ENCODE measurements around the gene CAMTA1. TPM values are rescaled to one million over a fixed set of nuclear protein-coding genes. Genes with fewer than 3 reads are reported as not detected.

Gene CAMTA1
- total and polyA plus RNA-seq, 9 of the 15 experiments (the other 6 are each of a cell fraction or from before 2014, with no cell fraction given): 43.9 to 161 (median 65.9) TPM

GRCh38 chr1:7552402-7552801 is 767.1 kb downstream of the CAMTA1 start:
- H3K27me3 ChIP-seq (ENCODE audit: control insufficient read depth in 2 of 2, insufficient read depth in 2 of 2, low read length in 2 of 2): peaks cover 5 to 26% of the 10 kb centered on the region in 2 experiments; a peak in 3 of 5 replicates
- 2% methylated on average over 9 of the region's 9 CpGs for WGBS (ENCODE audit: insufficient coverage, low coverage, missing lambda C conversion rate)
- H3K4me2 ChIP-seq (ENCODE audit: insufficient read depth, low read length): no peak overlapping the region
- ChIA-PET POLR2A (interaction anchor here (0.6 kb wide), 1 partner anchor 205 kb away, joined by 3 read pairs; no protein-coding TSS in a partner anchor), CTCF (ENCODE audit: low intra/inter-chr PET ratio) (no interaction called here)
- 0 out of 4 replicates have a peak overlapping the region, but pooled peaks of 1 of the 2 experiments have one; percentile 9 for H3K9ac ChIP-seq (ENCODE audit: insufficient read depth in 1 of 2, low read depth in 2 of 2, low read length in 2 of 2)
- no TSS peak for BruUV-seq (replicated peaks)
- H2AFZ ChIP-seq (ENCODE audit: low read depth, low read length): no peak overlapping the region
- TF ChIP-seq RNF219 (CRISPR knock-in tag; IDR thresholded peaks at IDR 0.05): no peak
- TF ChIP-seq HOXB6 (CRISPR knock-in tag; IDR thresholded peaks at IDR 0.05; ENCODE audit: borderline replicate concordance): no peak
- no peak for TF ChIP-seq ZBTB9 (CRISPR knock-in tag; IDR thresholded peaks at IDR 0.05)
- no peak for TF ChIP-seq MTA1 (IDR thresholded peaks at IDR 0.05; ENCODE audit: borderline replicate concordance)
- TF ChIP-seq PHTF2 (CRISPR knock-in tag; IDR thresholded peaks at IDR 0.05): no peak
- no peak for TF ChIP-seq SMAD2 (IDR thresholded peaks at IDR 0.05; ENCODE audit: low read depth, low read length)
- no peak for TF ChIP-seq ZNF354B (CRISPR knock-in tag; IDR thresholded peaks at IDR 0.05)
- no peak for TF ChIP-seq ELF4 (CRISPR knock-in tag; IDR thresholded peaks at IDR 0.05)
- no peak for TF ChIP-seq CC2D1A (IDR thresholded peaks at IDR 0.05)
- TF ChIP-seq FOS (IDR thresholded peaks at IDR 0.05; ENCODE audit: extremely low read depth, insufficient read length): no peak
- TF ChIP-seq PRPF4 (IDR thresholded peaks at IDR 0.05; ENCODE audit: insufficient read depth, low read depth, low read length, poor library complexity, severe bottlenecking): no peak
- in situ Hi-C loops (cut with MboI): no loop called here
- no peak overlapping the region for H3K4me3 ChIP-seq
- H3K79me2 ChIP-seq (ENCODE audit: control insufficient read depth, insufficient read depth, low read length): no peaks in the 10 kb centered on the region
- peaks cover 17% of the 10 kb centered on the region; the same call in 1 of the 2 replicates for H4K20me1 ChIP-seq (replicated peaks; ENCODE audit: control insufficient read depth, insufficient read depth, low read length)
- H3K4me1 ChIP-seq (replicated peaks in 1 of 2; ENCODE audit: control insufficient read depth in 2 of 2, insufficient read depth in 2 of 2, low read length in 2 of 2): no peaks in the 10 kb centered on the region
- intact Hi-C loops (cut with micrococcal nuclease): no loop called here
- DNase-seq (ENCODE audit: extremely low read depth in 1 of 4, low spot score in 3 of 4) (no peak), ATAC-seq (no peak; the same call in 2 of the 3 replicates), FAIRE-seq (no peak)
- H3K36me3 ChIP-seq (ENCODE audit: control insufficient read depth, insufficient read depth, low read length): no peaks in the 10 kb centered on the region
- H3K9me3 ChIP-seq (replicated peaks; ENCODE audit: control insufficient read depth, insufficient read depth, low read depth, low read length): no peaks in the 10 kb centered on the region
- H3K9me1 ChIP-seq (ENCODE audit: control insufficient read depth, insufficient read depth, low read length): no peaks in the 10 kb centered on the region
- H3K27ac ChIP-seq (ENCODE audit: extremely low read depth, low read depth, low read length): no peak overlapping the region
